ENCODE results near the gene NUP62. TPM values are rescaled to one million over a fixed set of nuclear protein-coding genes. Genes with fewer than 3 reads are reported as not detected.

The NUP62 gene
- total RNA-seq, 2 experiments from 2014 or later = 113 to 114 TPM

GRCh38 chr19:49896863-49897621, 32.3 kb downstream of the NUP62 start, which contains the start of gene IL4I1:
TSS of gene IL4I1 (minus strand) at chr19:49896887. CDS start at chr19:49896160, 727 bp downstream.
- no peaks in the 10 kb centered on the region for H3K9me3 Mint-ChIP-seq
- peaks cover 6% of the 10 kb centered on the region for H3K36me3 Mint-ChIP-seq (ENCODE audit: low read depth)
- DNase-seq = peak; percentile 76
- no peaks in the 10 kb centered on the region for H3K27me3 Mint-ChIP-seq
- peak within 1 kb of the TSS; percentile 80 for H3K4me3 Mint-ChIP-seq
- H3K4me1 Mint-ChIP-seq = peaks cover 52% of the 10 kb centered on the region
- POLR2A ChIA-PET = interaction anchor here (0.5 to 5.5 kb wide), 13 partner anchors 10 to 347 kb away, joined by 3 to 43 read pairs (median 4); partner anchors contain the start of genes AKT1S1, ATF5, FUZ and NUP62
- CTCF ChIA-PET = interaction anchor here (1.0 kb wide), 1 partner anchor 32 kb away, joined by 4 read pairs; the partner anchor contains the start of gene ATF5
- peak within 1 kb of the TSS; percentile 97 for H3K27ac Mint-ChIP-seq

GRCh38 chr19:49895566-49896297, 33.6 kb downstream of the NUP62 start:
- ChIA-PET POLR2A (interaction anchor here (0.7 to 5.5 kb wide), 6 partner anchors 9 to 38 kb away, joined by 3 to 43 read pairs (median 8); partner anchors contain the start of genes AKT1S1, ATF5, NUP62 and TBC1D17), CTCF (interaction anchor here (1.0 kb wide), 1 partner anchor 28 kb away, joined by 3 read pairs; the partner anchor contains the start of gene PNKP)
- H3K27ac Mint-ChIP-seq = peak overlapping the region; percentile 97
- peaks cover 57% of the 10 kb centered on the region for H3K4me1 Mint-ChIP-seq
- H3K36me3 Mint-ChIP-seq (ENCODE audit: low read depth) = peaks cover 6% of the 10 kb centered on the region
- H3K4me3 Mint-ChIP-seq = peak overlapping the region; percentile 80
- peak; percentile 38 for DNase-seq
- no peaks in the 10 kb centered on the region for H3K27me3 Mint-ChIP-seq
- no peaks in the 10 kb centered on the region for H3K9me3 Mint-ChIP-seq

- H3K4me1 Mint-ChIP-seq = peaks cover 61% of the 10 kb centered on the region
- DNase-seq = peak; percentile 40
These were observed 34.3 kb downstream of the NUP62 start for GRCh38 chr19:49894879-49895565.

DNA sequence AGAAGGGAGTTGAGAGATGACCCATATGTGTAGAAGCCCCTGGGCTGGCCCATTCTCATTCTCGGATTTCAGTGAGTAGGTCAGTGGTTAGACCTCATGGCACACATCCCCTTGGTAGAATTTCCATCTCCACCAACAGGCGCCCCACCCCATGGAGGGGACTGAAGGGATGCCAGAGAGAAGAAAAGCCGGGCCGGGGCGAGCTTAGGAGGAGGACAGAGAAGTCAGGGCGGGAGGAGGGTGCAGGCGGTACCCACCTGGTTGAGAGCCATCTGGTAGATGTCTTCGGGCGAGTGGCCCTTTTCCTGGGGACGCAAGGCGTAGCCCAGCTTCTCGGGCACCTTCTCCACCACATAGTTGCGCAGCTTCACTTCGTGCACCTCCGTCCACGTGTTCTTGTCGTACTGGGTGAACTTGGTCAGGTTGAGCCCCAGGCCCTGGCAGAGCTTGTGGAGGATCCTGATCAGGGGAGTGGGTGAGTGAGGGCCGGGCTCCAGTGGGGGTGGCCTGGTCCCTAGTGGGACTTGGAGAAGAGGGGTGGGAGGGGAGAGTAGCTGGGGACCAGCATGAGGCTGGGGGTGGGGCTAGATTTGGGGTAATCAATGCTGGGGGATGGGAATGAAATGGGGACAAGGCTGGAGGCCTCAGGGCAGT, 35.2 kb downstream of the NUP62 start:
- POLR2A ChIA-PET = interaction anchor here (0.9 to 5.5 kb wide), 7 partner anchors 12 to 82 kb away, joined by 3 to 43 read pairs (median 4); partner anchors contain the start of genes ATF5, FUZ and NUP62
- Mint-ChIP-seq H3K4me3 (peak overlapping the region; percentile 13), H3K27ac (no peak overlapping the region), H3K4me1 (peaks cover 66% of the 10 kb centered on the region), H3K36me3 (ENCODE audit: low read depth) (peaks cover 9% of the 10 kb centered on the region), H3K9me3 (no peaks in the 10 kb centered on the region), H3K27me3 (no peaks in the 10 kb centered on the region)
- DNase-seq = no peak
- CTCF ChIA-PET = no interaction called here

More at GRCh38 chr19:49894879-49895565, 34.3 kb downstream of the NUP62 start:
- CTCF ChIA-PET = interaction anchor here (1.0 kb wide), 1 partner anchor 27 kb away, joined by 3 read pairs; the partner anchor contains the start of gene PNKP
- peak overlapping the region; percentile 97 for H3K27ac Mint-ChIP-seq
- POLR2A ChIA-PET = interaction anchor here (0.7 to 5.5 kb wide), 7 partner anchors 8 to 38 kb away, joined by 3 to 43 read pairs (median 4); partner anchors contain the start of genes ATF5 and NUP62
- no peaks in the 10 kb centered on the region for H3K9me3 Mint-ChIP-seq
- no peaks in the 10 kb centered on the region for H3K27me3 Mint-ChIP-seq
- H3K36me3 Mint-ChIP-seq (ENCODE audit: low read depth) = peaks cover 6% of the 10 kb centered on the region
- H3K4me3 Mint-ChIP-seq = peak overlapping the region; percentile 80

DNA sequence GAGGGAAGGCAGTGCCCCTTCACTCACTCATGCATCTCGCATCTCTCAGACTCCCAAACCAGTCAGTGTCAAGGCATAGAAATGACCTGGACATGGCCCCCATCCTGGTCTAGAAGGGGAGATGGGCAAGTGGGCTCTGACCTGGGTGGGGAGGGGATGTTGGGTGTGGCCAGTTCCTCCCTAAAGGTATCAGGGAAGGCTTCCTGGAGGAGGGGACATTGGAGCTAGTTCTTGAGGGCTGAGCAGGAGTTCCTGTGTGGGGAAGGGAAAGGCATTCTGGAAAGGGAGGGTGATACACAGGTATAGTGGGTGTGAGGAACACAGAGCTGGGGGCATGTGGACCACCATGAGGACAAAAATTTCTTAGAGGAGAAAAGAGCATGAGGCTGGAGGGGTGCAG, 36.6 kb downstream of the NUP62 start:
- Mint-ChIP-seq H3K9me3 (no peaks in the 10 kb centered on the region), H3K4me1 (peaks cover 60% of the 10 kb centered on the region), H3K4me3 (peak overlapping the region; percentile 43), H3K36me3 (ENCODE audit: low read depth) (peaks cover 9% of the 10 kb centered on the region), H3K27me3 (no peaks in the 10 kb centered on the region), H3K27ac (no peak overlapping the region)
- no peak for DNase-seq
- ChIA-PET POLR2A (interaction anchor here (1.1 to 5.5 kb wide), 3 partner anchors 19 to 36 kb away, joined by 3 to 43 read pairs (median 3); partner anchors contain the start of genes ATF5 and NUP62), CTCF (no interaction called here)

DNA sequence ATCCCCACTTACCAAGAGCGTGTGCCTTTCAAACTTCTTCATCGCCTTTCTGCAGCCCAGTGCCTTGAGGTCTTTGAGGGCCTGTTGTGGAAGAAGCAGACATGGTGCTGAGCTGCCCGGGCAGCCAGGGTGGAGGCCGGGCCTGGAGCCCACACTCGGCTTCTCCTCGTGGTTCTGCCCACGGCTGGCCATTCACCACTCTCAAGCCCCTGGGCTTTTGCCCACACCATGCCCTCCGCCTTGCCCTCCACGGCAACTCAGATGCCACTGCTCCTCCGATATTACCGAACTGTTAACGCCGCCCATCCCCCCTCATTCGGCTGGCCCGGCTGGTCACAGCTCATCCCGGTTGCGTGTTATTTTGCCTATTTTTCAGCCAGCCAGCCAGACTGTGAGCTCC, 37.9 kb downstream of the NUP62 start:
- H3K4me1 Mint-ChIP-seq = peaks cover 48% of the 10 kb centered on the region
- POLR2A ChIA-PET = interaction anchor here (0.9 to 1.7 kb wide), 3 partner anchors 14 to 38 kb away, joined by 3 to 7 read pairs (median 4); partner anchors contain the start of genes AKT1S1, ATF5, NUP62 and TBC1D17
- DNase-seq = no peak
- no peaks in the 10 kb centered on the region for H3K27me3 Mint-ChIP-seq
- H3K36me3 Mint-ChIP-seq (ENCODE audit: low read depth) = peaks cover 6% of the 10 kb centered on the region
- no peak overlapping the region for H3K27ac Mint-ChIP-seq
- CTCF ChIA-PET = no interaction called here
- H3K9me3 Mint-ChIP-seq = no peaks in the 10 kb centered on the region
- no peak overlapping the region for H3K4me3 Mint-ChIP-seq

- DNase-seq = peak; percentile 73
- peak overlapping the region; percentile 68 for H3K4me3 Mint-ChIP-seq
- peaks cover 6% of the 10 kb centered on the region for H3K36me3 Mint-ChIP-seq (ENCODE audit: low read depth)
- no peaks in the 10 kb centered on the region for H3K9me3 Mint-ChIP-seq
- POLR2A ChIA-PET = interaction anchor here (0.9 to 2.0 kb wide), 7 partner anchors 9 to 40 kb away, joined by 3 to 11 read pairs (median 5); partner anchors contain the start of genes AKT1S1, ATF5, NUP62 and PTOV1
- no peaks in the 10 kb centered on the region for H3K27me3 Mint-ChIP-seq
- CTCF ChIA-PET = interaction anchor here (0.8 to 0.9 kb wide), 2 partner anchors 20 to 21 kb away, joined by 3 read pairs; no protein-coding TSS in a partner anchor
- peaks cover 41% of the 10 kb centered on the region for H3K4me1 Mint-ChIP-seq
- peak overlapping the region; percentile 62 for H3K27ac Mint-ChIP-seq
These were observed 38.7 kb downstream of the NUP62 start for GRCh38 chr19:49890349-49891311.

GRCh38 chr19:49889687-49890348, 39.5 kb downstream of the NUP62 start:
- peak overlapping the region; percentile 62 for H3K27ac Mint-ChIP-seq
- no peaks in the 10 kb centered on the region for H3K27me3 Mint-ChIP-seq
- H3K4me3 Mint-ChIP-seq = peak overlapping the region; percentile 68
- peaks cover 8% of the 10 kb centered on the region for H3K36me3 Mint-ChIP-seq (ENCODE audit: low read depth)
- CTCF ChIA-PET = interaction anchor here (0.8 to 0.9 kb wide), 2 partner anchors 21 kb away, joined by 3 read pairs; no protein-coding TSS in a partner anchor
- POLR2A ChIA-PET = interaction anchor here (0.9 to 2.0 kb wide), 6 partner anchors 8 to 40 kb away, joined by 3 to 11 read pairs (median 5); partner anchors contain the start of genes AKT1S1, ATF5, NUP62 and PTOV1
- peaks cover 33% of the 10 kb centered on the region for H3K4me1 Mint-ChIP-seq
- H3K9me3 Mint-ChIP-seq = no peaks in the 10 kb centered on the region
- peak; percentile 79 for DNase-seq

GRCh38 chr19:49889038-49889686, 40.1 kb downstream of the NUP62 start:
- H3K27me3 Mint-ChIP-seq = no peaks in the 10 kb centered on the region
- CTCF ChIA-PET = no interaction called here
- peaks cover 29% of the 10 kb centered on the region for H3K4me1 Mint-ChIP-seq
- POLR2A ChIA-PET = interaction anchor here (0.9 to 2.0 kb wide), 3 partner anchors 7 to 40 kb away, joined by 3 to 11 read pairs (median 5); partner anchors contain the start of genes ATF5 and NUP62
- no peak overlapping the region for H3K4me3 Mint-ChIP-seq
- H3K9me3 Mint-ChIP-seq = no peaks in the 10 kb centered on the region
- H3K36me3 Mint-ChIP-seq (ENCODE audit: low read depth) = peaks cover 13% of the 10 kb centered on the region
- DNase-seq = no peak
- H3K27ac Mint-ChIP-seq = no peak overlapping the region

DNA sequence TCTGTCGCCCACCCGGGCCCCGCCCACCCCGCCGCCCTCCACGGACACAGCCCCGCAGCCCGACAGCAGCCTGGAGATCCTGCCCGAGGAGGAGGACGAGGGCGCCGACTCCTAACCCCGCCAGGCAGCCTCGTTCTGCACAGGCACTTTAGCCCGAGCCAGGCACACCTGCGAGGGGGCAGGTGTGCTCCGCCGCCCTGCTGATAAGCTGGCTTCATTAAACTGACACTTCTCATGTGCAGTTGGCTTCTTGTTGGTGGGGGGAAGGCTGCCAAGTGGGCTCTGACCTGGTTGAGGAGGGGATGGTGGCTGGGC, 40.8 kb downstream of the NUP62 start:
- H3K4me1 Mint-ChIP-seq = peaks cover 29% of the 10 kb centered on the region
- CTCF ChIA-PET = no interaction called here
- H3K9me3 Mint-ChIP-seq = no peaks in the 10 kb centered on the region
- DNase-seq = no peak
- H3K4me3 Mint-ChIP-seq = no peak overlapping the region
- H3K27me3 Mint-ChIP-seq = no peaks in the 10 kb centered on the region
- H3K36me3 Mint-ChIP-seq (ENCODE audit: low read depth) = peaks cover 17% of the 10 kb centered on the region
- POLR2A ChIA-PET = no interaction called here
- no peak overlapping the region for H3K27ac Mint-ChIP-seq

All from activated CD4-positive, alpha-beta memory T cell treated with anti-CD3 and anti-CD28 coated beads, Interleukin-2, amount 10 ng/mL, durations not matched to agents 7 days and 5 days (primary cell).